ENCODE measurements around the gene FAHD1. TPM values are rescaled to one million over a fixed set of nuclear protein-coding genes. Genes with fewer than 3 reads are reported as not detected.
"Not testable (repeated sequence)": the region's sequence is repeated elsewhere in the genome, so short reads cannot be mapped to it uniquely, and the experiment has no call there.

Gene FAHD1
- total and polyA plus RNA-seq, 4 experiments from 2014 or later, result 7.8 to 23.2 (median 15.9) TPM

DNA sequence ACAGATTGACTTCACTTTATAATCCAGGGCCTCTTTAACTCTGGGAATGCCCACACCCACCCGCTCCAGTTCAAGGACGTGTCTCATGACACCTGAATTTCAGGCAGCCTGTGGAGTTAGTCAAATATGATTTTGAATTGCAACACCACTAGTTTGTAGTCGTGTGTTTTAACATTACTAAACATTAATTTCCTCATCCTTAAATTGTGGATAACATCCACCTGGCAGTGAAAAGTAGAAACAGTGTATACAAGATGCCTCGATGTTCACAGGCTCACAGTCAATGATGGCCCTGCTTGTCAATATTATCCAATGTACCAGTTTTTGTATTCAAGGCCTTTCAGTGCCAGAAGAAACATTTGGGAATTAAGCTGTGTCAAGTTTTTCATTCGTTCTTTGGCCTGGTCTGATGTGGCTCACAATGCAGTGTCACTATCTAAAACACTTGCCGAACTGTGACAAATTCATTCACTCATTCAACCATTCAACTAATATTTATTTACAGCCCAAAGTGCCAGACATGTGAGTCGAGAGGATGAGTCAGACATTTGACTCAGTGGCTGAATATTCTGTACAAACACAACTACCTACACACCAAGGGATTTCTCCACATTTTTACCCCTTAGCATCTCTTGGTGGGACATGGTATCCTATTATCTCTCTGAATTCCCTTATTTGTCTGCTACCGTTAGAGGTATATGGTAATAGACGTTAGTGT is 43.5 kb downstream of the FAHD1 start:
- peaks cover 10 to 20% of the 10 kb centered on the region in 2 donors for H3K27me3 Mint-ChIP-seq
- Histone ChIP-seq H3K27ac (ENCODE audit: low read depth, low read length) (no peak overlapping the region), H3K9me3 (ENCODE audit: control insufficient read depth in 1 of 2, low read length in 2 of 2) (no peaks in the 10 kb centered on the region), H3K27me3 (ENCODE audit: insufficient read depth, low read length) (peaks cover 6% of the 10 kb centered on the region), H3K36me3 (ENCODE audit: insufficient read depth, low read length) (no peaks in the 10 kb centered on the region), H3K4me1 (ENCODE audit: insufficient read depth, low read length) (no peaks in the 10 kb centered on the region), H3K4me3 (ENCODE audit: low read length in 2 of 2) (no peak overlapping the region)
- intact Hi-C loops (cut with micrococcal nuclease), result no loop called here
- peaks cover 0 to 2% (median 0%) of the 10 kb centered on the region in 8 donors for H3K9me3 Mint-ChIP-seq
- no peak for DNase-seq
- no peak overlapping the region for H3K4me3 Mint-ChIP-seq
- no peak overlapping the region for H3K27ac Mint-ChIP-seq
- peaks cover 1 to 6% (median 3%) of the 10 kb centered on the region in 4 donors for H3K4me1 Mint-ChIP-seq
- ChIA-PET CTCF (ENCODE audit: partially characterized antibody) (interaction anchor here (0.7 kb wide), 2 partner anchors 296 to 814 kb away, joined by 3 to 4 read pairs; no protein-coding TSS in a partner anchor), POLR2A (ENCODE audit: partially characterized antibody) (no interaction called here)
- no peaks in the 10 kb centered on the region for H3K36me3 Mint-ChIP-seq

DNA sequence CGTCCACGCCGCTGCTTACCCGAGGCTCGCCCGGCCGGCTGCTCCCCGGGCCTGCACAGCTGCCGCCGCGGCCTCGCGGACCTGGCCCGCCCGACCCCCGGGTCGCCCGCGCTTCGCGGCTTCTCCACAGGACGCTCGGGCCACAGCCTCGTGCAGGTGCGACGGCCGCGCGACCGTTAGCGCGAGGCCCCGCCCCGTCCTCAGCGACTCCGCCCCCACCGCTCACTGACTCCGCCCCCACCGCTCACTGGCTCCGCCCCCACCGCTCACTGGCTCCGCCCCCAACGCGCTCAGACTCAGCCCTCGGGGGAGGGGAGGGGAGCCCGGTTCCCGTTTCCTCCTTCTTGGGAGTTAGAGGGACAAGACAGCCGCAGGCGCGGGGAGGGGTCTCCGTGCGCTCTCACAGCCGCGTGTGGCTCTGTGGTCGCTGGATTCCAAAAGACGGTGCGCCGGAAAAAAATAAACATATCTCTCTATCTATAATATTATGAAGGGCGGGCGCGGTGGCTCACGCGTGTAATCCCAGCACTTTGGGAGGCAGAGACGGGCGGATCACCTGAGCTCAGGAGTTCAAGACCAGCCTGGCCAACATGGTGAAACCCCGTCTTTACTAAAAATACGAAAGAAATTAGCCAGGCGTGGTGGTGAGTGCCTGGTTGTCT is 45.1 kb downstream of the FAHD1 start, which contains the start of gene MEIOB:
Gene MEIOB (minus strand): TSS at position 191 of the 662 bp plus-strand sequence. CDS start 3,989 bp downstream, outside the sequence.
- POLR2A ChIA-PET (ENCODE audit: partially characterized antibody), result no interaction called here
- Mint-ChIP-seq H3K36me3 (no peaks in the 10 kb centered on the region), H3K27me3 (peaks cover 13 to 19% of the 10 kb centered on the region in 2 donors), H3K4me1 (peaks cover 1 to 6% (median 3%) of the 10 kb centered on the region in 4 donors), H3K9me3 (peaks cover 0 to 2% (median 0%) of the 10 kb centered on the region in 8 donors), H3K27ac (no peak within 1 kb of the TSS), H3K4me3 (peak within 1 kb of the TSS in 6 of 8 donors; percentile 17 to 81 (median 55))
- no peak within 1 kb of the TSS for H3K27ac ChIP-seq (ENCODE audit: low read depth, low read length)
- DNase-seq, result no peak
- intact Hi-C loops (cut with micrococcal nuclease), result no loop called here
- no peaks in the 10 kb centered on the region for H3K9me3 ChIP-seq (ENCODE audit: control insufficient read depth in 1 of 2, low read length in 2 of 2)
- no peaks in the 10 kb centered on the region for H3K4me1 ChIP-seq (ENCODE audit: insufficient read depth, low read length)
- H3K36me3 ChIP-seq (ENCODE audit: insufficient read depth, low read length), result no peaks in the 10 kb centered on the region
- H3K27me3 ChIP-seq (ENCODE audit: insufficient read depth, low read length), result peaks cover 6% of the 10 kb centered on the region
- H3K4me3 ChIP-seq (ENCODE audit: low read length in 2 of 2), result no peak within 1 kb of the TSS
- CTCF ChIA-PET (ENCODE audit: partially characterized antibody), result interaction anchor here (0.8 kb wide), 1 partner anchor 215 kb away, joined by 3 read pairs; no protein-coding TSS in a partner anchor

GRCh38 chr16:1874854-1875253 is 47.8 kb downstream of the FAHD1 start:
- no peaks in the 10 kb centered on the region for H3K36me3 Mint-ChIP-seq
- no peak overlapping the region for H3K27ac Mint-ChIP-seq
- peaks cover 0 to 2% (median 0%) of the 10 kb centered on the region in 8 donors for H3K9me3 Mint-ChIP-seq
- Histone ChIP-seq H3K27me3 (ENCODE audit: insufficient read depth, low read length) (peaks cover 6% of the 10 kb centered on the region), H3K4me3 (ENCODE audit: low read length in 2 of 2) (no peak overlapping the region), H3K36me3 (ENCODE audit: insufficient read depth, low read length) (no peaks in the 10 kb centered on the region), H3K27ac (ENCODE audit: low read depth, low read length) (no peak overlapping the region), H3K4me1 (ENCODE audit: insufficient read depth, low read length) (no peaks in the 10 kb centered on the region), H3K9me3 (ENCODE audit: control insufficient read depth in 1 of 2, low read length in 2 of 2) (no peaks in the 10 kb centered on the region)
- peaks cover 1 to 6% (median 3%) of the 10 kb centered on the region in 4 donors for H3K4me1 Mint-ChIP-seq
- POLR2A ChIA-PET (ENCODE audit: partially characterized antibody), result no interaction called here
- H3K27me3 Mint-ChIP-seq, result peaks cover 24 to 30% of the 10 kb centered on the region in 2 donors
- no peak overlapping the region for H3K4me3 Mint-ChIP-seq
- DNase-seq, result no peak
- intact Hi-C loops (cut with micrococcal nuclease), result no loop called here
- CTCF ChIA-PET (ENCODE audit: partially characterized antibody), result no interaction called here

- DNase-seq; H3K4me3 Mint-ChIP-seq; H3K36me3 ChIP-seq (ENCODE audit: insufficient read depth, low read length); H3K36me3 Mint-ChIP-seq; H3K4me1 Mint-ChIP-seq; H3K9me3 Mint-ChIP-seq; POLR2A ChIA-PET (ENCODE audit: partially characterized antibody); H3K27me3 ChIP-seq (ENCODE audit: insufficient read depth, low read length); H3K4me1 ChIP-seq (ENCODE audit: insufficient read depth, low read length); H3K27ac ChIP-seq (ENCODE audit: low read depth, low read length); intact Hi-C loops (cut with micrococcal nuclease); H3K4me3 ChIP-seq (ENCODE audit: low read length in 2 of 2); H3K27ac Mint-ChIP-seq; H3K9me3 ChIP-seq (ENCODE audit: control insufficient read depth in 1 of 2, low read length in 2 of 2); CTCF ChIA-PET (ENCODE audit: partially characterized antibody): not testable (repeated sequence)
- peaks cover 24 to 27% of the 10 kb centered on the region in 2 donors for H3K27me3 Mint-ChIP-seq
Observed at GRCh38 chr16:1876066-1876465, 49.1 kb downstream of the FAHD1 start.

DNA sequence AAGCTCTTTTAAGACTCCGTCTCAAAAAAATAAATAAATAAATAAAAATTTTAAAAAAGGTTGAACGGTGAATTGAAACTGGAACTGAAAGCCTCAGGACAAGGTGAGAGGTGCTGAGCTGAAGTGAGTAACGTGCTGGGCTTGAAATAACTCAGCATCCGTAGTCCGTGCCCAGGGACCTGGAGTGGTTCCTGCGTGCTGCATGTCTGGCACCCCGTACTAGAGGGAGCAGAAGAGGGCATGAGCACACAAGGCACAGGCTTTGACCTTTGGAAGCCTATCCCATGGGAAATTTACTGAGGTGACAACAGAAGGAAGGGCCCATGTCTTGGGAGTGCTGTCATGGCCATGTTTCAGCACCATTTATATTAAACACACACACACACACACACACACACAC is 49.5 kb downstream of the FAHD1 start:
- ChIA-PET CTCF (ENCODE audit: partially characterized antibody) (no interaction called here), POLR2A (ENCODE audit: partially characterized antibody) (no interaction called here)
- Mint-ChIP-seq H3K4me3 (no peak overlapping the region), H3K9me3 (peaks cover 0 to 2% (median 0%) of the 10 kb centered on the region in 8 donors), H3K36me3 (no peaks in the 10 kb centered on the region), H3K4me1 (peaks cover 1 to 6% (median 3%) of the 10 kb centered on the region in 4 donors), H3K27ac (no peak overlapping the region), H3K27me3 (peaks cover 24 to 27% of the 10 kb centered on the region in 2 donors)
- Histone ChIP-seq H3K9me3 (ENCODE audit: control insufficient read depth in 1 of 2, low read length in 2 of 2) (no peaks in the 10 kb centered on the region), H3K27ac (ENCODE audit: low read depth, low read length) (no peak overlapping the region), H3K27me3 (ENCODE audit: insufficient read depth, low read length) (peaks cover 6% of the 10 kb centered on the region), H3K4me3 (ENCODE audit: low read length in 2 of 2) (no peak overlapping the region), H3K4me1 (ENCODE audit: insufficient read depth, low read length) (no peaks in the 10 kb centered on the region), H3K36me3 (ENCODE audit: insufficient read depth, low read length) (no peaks in the 10 kb centered on the region)
- intact Hi-C loops (cut with micrococcal nuclease), result no loop called here
- no peak for DNase-seq

DNA sequence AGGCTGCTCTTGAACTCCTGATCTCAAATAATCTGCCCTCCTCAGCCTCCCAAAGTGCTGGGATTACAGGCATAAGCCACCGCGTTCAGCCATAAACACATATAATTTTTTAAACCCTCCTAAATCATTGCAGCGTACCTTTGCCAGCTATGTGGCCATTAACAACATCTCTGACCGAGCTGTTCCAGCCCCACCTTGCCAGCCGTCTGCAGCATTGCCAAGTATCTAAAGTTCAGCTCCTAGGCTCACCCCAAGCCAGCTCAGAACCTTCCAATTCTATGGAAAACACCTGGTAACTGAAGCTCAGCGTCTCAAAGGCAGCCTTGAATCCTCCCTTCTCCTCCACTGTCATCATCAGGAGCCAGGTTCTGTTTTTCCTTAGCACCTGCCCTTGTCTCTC is 50.1 kb downstream of the FAHD1 start:
- no peak overlapping the region for H3K4me3 Mint-ChIP-seq
- peaks cover 23 to 29% of the 10 kb centered on the region in 2 donors for H3K27me3 Mint-ChIP-seq
- Histone ChIP-seq H3K9me3 (ENCODE audit: control insufficient read depth in 1 of 2, low read length in 2 of 2) (no peaks in the 10 kb centered on the region), H3K27ac (ENCODE audit: low read depth, low read length) (no peak overlapping the region), H3K4me1 (ENCODE audit: insufficient read depth, low read length) (no peaks in the 10 kb centered on the region), H3K27me3 (ENCODE audit: insufficient read depth, low read length) (peaks cover 6% of the 10 kb centered on the region), H3K4me3 (ENCODE audit: low read length in 2 of 2) (no peak overlapping the region), H3K36me3 (ENCODE audit: insufficient read depth, low read length) (no peaks in the 10 kb centered on the region)
- intact Hi-C loops (cut with micrococcal nuclease), result no loop called here
- POLR2A ChIA-PET (ENCODE audit: partially characterized antibody), result interaction anchor here (0.5 kb wide), 1 partner anchor 405 kb away, joined by 3 read pairs; no protein-coding TSS in a partner anchor
- H3K4me1 Mint-ChIP-seq, result peaks cover 1 to 4% (median 3%) of the 10 kb centered on the region in 4 donors
- DNase-seq, result no peak
- H3K36me3 Mint-ChIP-seq, result no peaks in the 10 kb centered on the region
- H3K27ac Mint-ChIP-seq, result no peak overlapping the region
- CTCF ChIA-PET (ENCODE audit: partially characterized antibody), result no interaction called here
- H3K9me3 Mint-ChIP-seq, result peaks cover 0 to 2% (median 0%) of the 10 kb centered on the region in 8 donors

GRCh38 chr16:1877804-1878203 is 50.8 kb downstream of the FAHD1 start:
- H3K9me3 Mint-ChIP-seq, result no peaks in the 10 kb centered on the region
- Histone ChIP-seq H3K9me3 (ENCODE audit: control insufficient read depth in 1 of 2, low read length in 2 of 2) (no peaks in the 10 kb centered on the region), H3K27me3 (ENCODE audit: insufficient read depth, low read length) (no peaks in the 10 kb centered on the region), H3K36me3 (ENCODE audit: insufficient read depth, low read length) (no peaks in the 10 kb centered on the region), H3K4me1 (ENCODE audit: insufficient read depth, low read length) (no peaks in the 10 kb centered on the region), H3K4me3 (ENCODE audit: low read length in 2 of 2) (no peak overlapping the region), H3K27ac (ENCODE audit: low read depth, low read length) (no peak overlapping the region)
- no peaks in the 10 kb centered on the region for H3K4me1 Mint-ChIP-seq
- H3K27me3 Mint-ChIP-seq, result peaks cover 17 to 24% of the 10 kb centered on the region in 2 donors
- no peak for DNase-seq
- ChIA-PET CTCF (ENCODE audit: partially characterized antibody) (interaction anchor here (1.1 kb wide), 1 partner anchor 31 kb away, joined by 3 read pairs; no protein-coding TSS in a partner anchor), POLR2A (ENCODE audit: partially characterized antibody) (interaction anchor here (0.5 kb wide), 1 partner anchor 404 kb away, joined by 3 read pairs; no protein-coding TSS in a partner anchor)
- intact Hi-C loops (cut with micrococcal nuclease), result no loop called here
- H3K4me3 Mint-ChIP-seq, result no peak overlapping the region
- no peaks in the 10 kb centered on the region for H3K36me3 Mint-ChIP-seq
- no peak overlapping the region for H3K27ac Mint-ChIP-seq
